Lung microvascular endothelial cell (primary cell): ENCODE data around the gene POLDIP2. TPM values are rescaled to one million over a fixed set of nuclear protein-coding genes. Genes with fewer than 3 reads are reported as not detected.

ENCODE experiments used
- DNase-seq, 2 donors: peaks; one replicate each; pipeline versions ENCODE4 v3.0.0 to v3.0.0-alpha.2; 2010; ENCODE audit warnings: low read depth in 2 of 2
- total RNA-seq: library from RNA; depleted of rRNA; stranded (reverse); fragments of >200 nt; gene quantifications from 2 replicates; pipeline ENCODE4 v1.2.1, GENCODE V29; 2014

POLDIP2 gene, protein sequence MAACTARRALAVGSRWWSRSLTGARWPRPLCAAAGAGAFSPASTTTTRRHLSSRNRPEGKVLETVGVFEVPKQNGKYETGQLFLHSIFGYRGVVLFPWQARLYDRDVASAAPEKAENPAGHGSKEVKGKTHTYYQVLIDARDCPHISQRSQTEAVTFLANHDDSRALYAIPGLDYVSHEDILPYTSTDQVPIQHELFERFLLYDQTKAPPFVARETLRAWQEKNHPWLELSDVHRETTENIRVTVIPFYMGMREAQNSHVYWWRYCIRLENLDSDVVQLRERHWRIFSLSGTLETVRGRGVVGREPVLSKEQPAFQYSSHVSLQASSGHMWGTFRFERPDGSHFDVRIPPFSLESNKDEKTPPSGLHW
- 50.8 and 55.6 TPM in 2 replicates for total RNA-seq

- DNase-seq = peak; percentile 96
These were observed at the start of gene POLDIP2 for GRCh38 chr17:28357061-28357900. POLDIP2 (minus strand) TSS chr17:28357527; CDS start chr17:28357448, 79 bp downstream.

DNA sequence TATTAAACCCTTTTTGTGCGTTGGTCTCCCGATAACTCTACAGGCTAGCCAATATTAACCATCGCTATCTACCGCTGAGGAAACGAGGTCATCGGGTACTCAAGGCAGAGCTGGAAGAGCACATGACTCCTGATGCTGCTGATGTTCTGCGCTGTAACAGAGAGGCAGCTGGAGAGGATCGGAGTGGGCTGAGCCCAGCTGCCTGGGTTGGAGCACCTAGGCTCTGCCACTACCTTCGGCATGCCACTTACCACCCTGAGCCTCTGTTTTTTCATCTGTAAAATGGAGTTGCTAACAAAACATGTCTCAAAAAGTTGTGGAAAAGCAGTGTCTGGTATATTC is 49.1 kb upstream of the POLDIP2 start:
- DNase-seq = no peak

- peak in 1 of 2 donors; percentile 28 for DNase-seq
These were observed 48.5 kb upstream of the POLDIP2 start, which contains the start of gene SLC46A1 for GRCh38 chr17:28405632-28406472. SLC46A1 (minus strand) TSS chr17:28406212; CDS start chr17:28406114, 98 bp downstream.

DNA sequence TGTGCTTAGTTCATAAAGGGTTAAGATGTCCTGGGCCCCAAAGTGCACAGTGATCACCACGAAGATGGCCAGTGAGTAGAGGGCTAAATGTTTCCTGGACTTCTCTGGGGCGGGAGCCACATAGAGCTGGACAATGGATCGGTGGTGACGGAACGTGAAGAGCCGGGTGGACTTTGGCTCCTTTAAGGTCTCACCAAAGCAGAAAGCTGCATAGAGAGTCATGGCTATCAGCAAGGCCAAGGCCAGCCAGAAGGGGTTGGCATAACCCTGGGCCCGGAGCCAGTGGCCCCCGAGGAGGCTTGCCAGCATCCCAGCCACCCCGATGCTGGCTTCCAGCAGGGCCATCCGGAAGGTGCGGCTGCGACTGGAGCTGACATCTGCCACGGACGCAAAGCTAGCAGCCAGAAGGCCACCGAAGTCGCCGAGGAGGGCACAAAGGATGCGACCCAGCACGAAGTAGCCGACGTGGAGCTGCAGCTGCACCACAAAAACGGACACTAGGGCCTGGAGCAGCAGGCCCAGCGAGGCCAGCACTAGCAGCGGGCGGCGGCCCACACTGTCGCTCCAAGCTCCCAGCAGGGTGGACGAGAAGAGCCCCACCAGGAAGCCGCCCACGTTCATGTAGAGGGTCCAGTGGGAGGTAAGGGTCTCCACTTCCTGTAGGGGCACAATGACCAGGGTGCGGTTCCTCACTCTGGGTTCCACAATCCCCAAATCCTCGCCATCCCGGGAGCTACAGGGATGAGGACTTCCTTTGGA is 47.7 kb upstream of the POLDIP2 start:
- no peak for DNase-seq

DNA sequence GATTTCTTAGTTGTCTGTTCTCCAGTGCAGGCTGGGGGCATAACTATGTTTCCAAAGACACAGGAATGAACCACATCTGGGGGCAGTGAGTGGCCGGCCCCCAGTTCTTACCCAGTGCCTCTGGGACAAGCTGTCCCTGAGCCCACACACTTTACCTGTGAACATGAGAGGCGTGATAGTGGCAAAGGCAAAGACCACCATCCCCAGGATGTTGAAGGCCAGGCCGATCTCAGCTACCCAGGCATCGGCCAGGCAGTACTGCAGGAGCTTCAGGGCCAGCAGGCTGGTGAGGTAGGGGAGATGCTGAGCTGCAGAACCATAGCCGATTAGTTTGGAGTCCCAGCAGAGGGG is 47.1 kb upstream of the POLDIP2 start:
- DNase-seq = no peak

DNA sequence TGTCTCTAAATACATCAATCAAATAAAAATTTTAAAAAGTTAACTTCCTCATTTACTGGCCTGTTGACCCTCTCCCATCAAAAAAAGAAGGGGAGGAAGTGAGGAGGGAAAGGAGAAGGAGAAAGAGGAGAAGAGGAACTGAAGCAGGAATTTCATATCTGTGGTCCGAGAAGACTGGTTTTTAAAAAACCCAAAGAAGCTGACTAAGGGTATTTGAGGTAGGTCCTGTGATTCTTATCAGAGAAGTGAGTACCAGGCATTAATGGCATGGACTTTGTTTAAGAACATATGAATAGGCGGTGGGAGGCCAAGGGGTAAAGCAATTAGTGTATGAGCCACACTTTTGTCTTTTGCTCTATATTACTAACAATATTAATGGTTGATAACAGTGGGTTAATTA is 46.7 kb upstream of the POLDIP2 start:
- no peak for DNase-seq

DNA sequence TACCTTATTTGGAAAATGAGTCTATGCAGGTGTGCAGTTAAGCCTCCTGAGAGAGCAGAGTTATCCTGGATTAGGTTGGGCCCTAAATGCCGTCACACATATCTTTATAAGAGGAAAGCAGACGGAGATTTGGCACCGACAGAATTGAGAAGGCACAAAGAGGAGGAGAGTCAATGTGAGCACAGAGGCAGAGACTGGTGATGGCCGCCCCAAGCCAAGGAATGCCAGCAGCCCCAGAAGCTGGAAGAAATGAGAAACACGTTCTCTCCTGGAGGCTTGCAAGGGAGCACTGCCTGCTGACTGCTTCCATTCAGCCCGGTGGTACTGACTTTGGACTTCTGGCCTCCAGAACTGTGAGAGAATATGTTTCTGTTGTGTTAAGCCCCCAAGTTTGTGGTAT is 45.5 kb upstream of the POLDIP2 start:
- no peak for DNase-seq

GRCh38 chr17:28402224-28402630 is 44.9 kb upstream of the POLDIP2 start:
- no peak for DNase-seq

- no peak for DNase-seq
These were observed 42.5 kb upstream of the POLDIP2 start for GRCh38 chr17:28399808-28400207.

DNA sequence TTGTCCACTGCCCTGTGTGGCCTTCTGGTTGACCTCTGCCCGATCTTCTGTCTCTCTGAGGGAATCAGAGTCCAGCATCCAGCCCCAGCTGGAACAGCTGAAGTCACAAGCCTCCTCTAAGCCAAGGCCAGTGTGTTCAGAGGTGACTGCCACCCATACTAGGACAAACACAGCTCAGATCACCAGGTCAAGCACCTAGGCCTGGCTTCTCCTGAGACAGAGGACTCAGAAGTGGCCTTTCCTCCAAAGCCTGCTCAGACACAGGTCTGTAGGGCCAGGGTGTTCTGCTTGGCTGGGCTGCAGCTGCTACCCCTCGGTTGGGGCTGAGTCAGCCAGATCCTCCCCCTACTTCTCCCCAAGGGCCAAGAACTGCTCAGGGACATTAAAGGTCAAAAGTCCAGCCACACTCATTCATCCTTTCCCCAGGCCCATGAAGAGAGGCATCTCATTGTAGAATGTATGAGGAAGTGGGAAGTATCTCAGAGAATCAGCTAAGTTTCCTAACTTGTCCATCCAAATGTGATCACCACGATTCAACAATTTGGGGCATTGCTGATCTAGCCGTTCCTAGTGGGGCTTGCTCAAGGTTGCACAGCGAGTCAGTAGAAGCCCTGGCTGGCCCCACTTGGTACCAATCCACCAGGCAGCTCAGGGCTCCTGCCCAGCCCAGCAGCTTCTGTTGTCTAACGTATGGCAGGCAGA is 41.1 kb upstream of the POLDIP2 start:
- no peak for DNase-seq

DNA sequence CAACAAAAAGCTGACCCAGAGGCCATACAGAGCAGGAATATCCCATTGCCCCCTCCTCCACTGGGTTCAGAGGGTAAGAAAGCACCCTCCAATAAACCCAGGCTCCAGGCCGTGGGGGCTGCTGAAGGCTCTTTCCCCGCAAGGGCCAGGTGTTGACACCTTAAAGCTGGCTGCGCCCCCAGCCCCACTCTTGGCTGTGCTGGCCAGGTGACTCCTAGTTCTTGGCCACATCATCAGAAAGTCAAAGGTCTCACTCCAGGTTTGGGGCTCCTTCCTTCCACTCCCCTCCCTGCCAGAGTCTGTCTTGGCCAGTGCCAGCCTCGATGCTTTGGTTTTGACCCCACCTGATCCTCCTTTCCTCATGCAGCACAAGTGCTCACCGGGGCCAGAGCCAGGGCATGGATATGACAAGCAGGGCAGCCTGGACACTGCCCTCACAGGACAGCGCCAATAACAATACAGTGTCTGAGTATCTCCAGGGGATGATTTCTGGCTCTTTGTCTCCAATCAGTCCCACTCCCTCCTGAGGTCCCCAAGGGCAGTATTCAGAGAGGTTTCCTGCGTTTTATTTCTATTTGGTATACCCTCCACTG is 40.5 kb upstream of the POLDIP2 start:
- DNase-seq = no peak

DNA sequence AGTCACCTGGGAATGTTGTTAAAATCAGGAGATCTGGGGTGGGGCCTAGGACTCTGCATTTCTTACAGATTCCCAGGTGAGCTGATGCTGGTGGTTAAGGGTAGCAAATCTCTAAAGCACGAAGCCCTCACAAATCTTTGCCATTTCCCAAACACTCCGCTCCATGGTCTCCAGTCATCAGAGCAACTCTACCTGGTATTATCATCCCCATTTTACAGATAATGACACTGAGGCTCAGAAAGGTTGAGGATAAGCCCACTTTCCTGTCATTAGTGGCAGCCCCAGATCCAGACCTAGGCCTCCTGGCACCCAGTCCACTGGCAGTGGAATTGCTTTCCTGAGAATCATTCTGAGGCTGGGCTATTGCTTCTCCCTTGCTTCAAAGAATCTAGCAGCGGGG is 39.9 kb upstream of the POLDIP2 start:
- no peak for DNase-seq

GRCh38 chr17:28396635-28397239 is 39.4 kb upstream of the POLDIP2 start:
- DNase-seq = no peak

GRCh38 chr17:28395968-28396367 is 38.6 kb upstream of the POLDIP2 start:
- DNase-seq = no peak

DNA sequence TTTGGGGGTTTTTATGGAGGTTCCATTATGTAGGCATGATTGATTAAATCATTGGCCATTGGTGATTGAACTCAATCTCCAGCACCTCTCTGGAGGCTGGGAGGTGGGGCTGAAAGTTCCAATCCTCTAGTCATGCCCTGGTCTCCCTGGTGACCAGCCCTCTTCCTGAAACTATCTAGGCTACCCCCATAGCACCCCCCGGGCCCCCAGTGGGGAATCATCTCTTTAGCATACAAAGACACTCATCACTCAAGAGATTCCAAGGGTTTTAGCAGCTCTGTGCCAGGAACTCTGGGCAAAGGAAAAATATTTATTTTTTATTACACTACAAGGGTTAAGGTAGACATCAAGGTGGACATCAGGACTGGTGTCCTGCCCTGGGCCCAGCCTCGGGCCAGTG is 38.1 kb upstream of the POLDIP2 start:
- DNase-seq = no peak

DNA sequence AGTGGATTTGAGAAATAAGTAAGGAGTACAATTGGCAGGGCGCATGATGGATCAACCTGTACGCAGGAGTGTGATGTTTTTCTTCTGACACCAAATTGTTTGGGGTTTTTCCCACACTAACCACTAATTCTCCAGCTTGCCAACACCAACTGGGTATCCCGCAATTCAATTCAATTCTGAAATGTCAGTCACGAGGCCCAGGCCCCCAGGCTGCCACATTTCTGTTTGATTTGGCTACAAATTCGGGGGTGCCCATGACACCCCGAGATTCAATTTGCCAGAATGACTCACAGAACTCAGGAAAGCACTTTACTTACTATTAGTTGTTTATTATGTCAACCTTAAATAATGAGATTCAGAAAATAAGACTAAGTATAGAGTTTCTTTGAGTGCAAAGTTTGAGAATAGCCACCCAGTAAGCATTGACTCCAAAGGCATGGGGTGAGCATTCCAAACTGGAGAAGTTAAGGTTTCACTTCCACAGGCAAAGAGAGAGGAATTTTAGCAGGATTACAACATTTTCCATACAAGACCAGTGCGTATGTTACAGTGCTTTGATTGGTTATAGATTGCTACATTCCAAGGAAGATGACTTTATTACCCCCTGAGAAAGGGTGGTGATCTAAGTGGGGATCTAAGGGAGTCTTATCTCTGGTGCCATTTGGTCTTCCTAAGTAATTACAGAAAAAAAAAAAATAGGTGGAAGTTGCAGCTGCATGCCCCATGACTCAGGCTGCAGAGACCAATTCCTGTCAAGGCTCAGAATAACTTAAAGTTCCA is 37.2 kb upstream of the POLDIP2 start:
- DNase-seq = peak in 1 of 2 donors; percentile 55

DNA sequence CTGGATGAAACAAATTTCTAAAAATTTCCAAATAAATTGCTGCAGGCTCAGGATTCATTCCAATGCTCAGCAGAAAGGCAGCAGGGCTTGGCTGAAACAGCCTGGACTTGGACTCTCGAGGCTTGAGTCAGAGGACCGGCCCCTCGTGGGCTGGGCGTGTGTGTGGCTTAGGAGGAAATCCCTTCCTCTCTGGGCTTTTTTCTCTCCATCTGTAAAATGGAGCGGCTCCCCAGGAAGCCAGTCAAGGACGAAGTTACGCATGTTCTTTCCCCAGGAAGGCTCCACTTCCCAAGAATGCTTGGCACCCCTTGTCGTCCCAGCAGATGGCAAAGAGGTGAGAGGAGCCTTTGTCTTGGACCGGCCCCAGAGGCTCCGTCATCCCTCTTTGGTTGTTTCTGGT is 35.2 kb upstream of the POLDIP2 start:
- DNase-seq = peak in 1 of 2 donors; percentile 20

GRCh38 chr17:28391401-28391800 is 34.1 kb upstream of the POLDIP2 start:
- no peak for DNase-seq

DNA sequence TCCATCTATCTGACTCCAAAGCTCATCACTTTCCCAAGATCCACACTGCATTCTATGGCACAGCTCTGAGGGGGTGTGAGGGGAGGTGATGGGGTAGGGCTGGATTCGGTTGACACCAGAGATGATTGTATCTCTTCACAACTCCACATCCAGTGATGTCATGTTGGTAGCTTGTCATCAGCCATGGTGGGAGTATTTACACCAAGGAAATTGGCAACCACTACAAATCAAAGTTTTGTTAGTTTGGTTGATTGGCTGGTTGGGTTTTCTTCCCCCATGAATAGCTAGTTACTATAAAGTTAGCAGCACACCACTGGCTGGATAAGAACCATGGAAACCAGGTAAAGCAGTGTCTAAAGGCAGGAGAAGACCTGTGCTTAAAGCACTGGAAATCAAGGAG is 33.7 kb upstream of the POLDIP2 start:
- DNase-seq = no peak
